Lower leg skin (tissue), 4 donors: Measurements from ENCODE around the gene PDXK. TPM values are rescaled to one million over a fixed set of nuclear protein-coding genes. Genes with fewer than 3 reads are reported as not detected.

Source experiments
- DNase-seq, 2 donors: peaks; one replicate each; pipeline ENCODE4 v3.0.0-alpha.2; 2019; ENCODE audit warnings: low spot score in 2 of 2
- H3K4me3 ChIP-seq: fragments of 200-600 bp; sonication (generic); 2 replicates; pipeline ENCODE4 v1.5.1; 2017; ENCODE audit warnings: mild to moderate bottlenecking, low read depth; ENCODE audit not compliant: poor library complexity, severe bottlenecking
- CTCF ChIP-seq, 3 donors: fragments of 450-650 bp; IDR thresholded peaks; one replicate each; pipeline ENCODE4 v1.5.1; 2016; ENCODE audit warnings: antibody characterized with exemption in 3 of 3, mild to moderate bottlenecking in 3 of 3, moderate library complexity in 2 of 3
- POLR2A ChIP-seq, 2 donors: fragments of 450-650 bp; IDR thresholded peaks; one replicate each; pipeline ENCODE4 v1.6.1; 2016 to 2017; ENCODE audit warnings: antibody characterized with exemption in 2 of 2, mild to moderate bottlenecking in 1 of 2, moderate library complexity in 1 of 2
- WGBS, 2 donors: methylation state at CpG; one replicate each; pipeline ENCODE4 v1.1.5; 2018; 5-methylcytosine and 5-hydroxymethylcytosine counted together
- intact Hi-C: fragments of 100-400 bp; cut with DNase I; formaldehyde crosslinking; loops from one replicate; pipeline ENCODE4 v1.15.0; 2023; ENCODE audit warnings: low total_unique reads
- total RNA-seq, 4 donors: library from RNA; depleted of rRNA; stranded (reverse); fragments of >200 nt; gene quantifications; one replicate each; pipeline ENCODE4 v1.1.0, GENCODE V29; 2016

Gene PDXK
- total RNA-seq, 4 donors from 2014 or later: 19.5 to 55.6 (median 42.1) TPM

- no peak for DNase-seq
- no peak for TF ChIP-seq POLR2A (IDR thresholded peaks at IDR 0.05)
- TF ChIP-seq CTCF (IDR thresholded peaks at IDR 0.05): no peak
- intact Hi-C loops: loop anchor here (10.0 kb wide), 1 partner anchor 790 kb away; the partner anchor contains the start of gene PKNOX1
- 74 to 76% methylated on average over 18 to 19 of the region's 19 CpGs for WGBS, 2 donors
- H3K4me3 ChIP-seq: no peak overlapping the region
Observed at GRCh38 chr21:43764576-43765495, 45.9 kb downstream of the PDXK start.

DNA sequence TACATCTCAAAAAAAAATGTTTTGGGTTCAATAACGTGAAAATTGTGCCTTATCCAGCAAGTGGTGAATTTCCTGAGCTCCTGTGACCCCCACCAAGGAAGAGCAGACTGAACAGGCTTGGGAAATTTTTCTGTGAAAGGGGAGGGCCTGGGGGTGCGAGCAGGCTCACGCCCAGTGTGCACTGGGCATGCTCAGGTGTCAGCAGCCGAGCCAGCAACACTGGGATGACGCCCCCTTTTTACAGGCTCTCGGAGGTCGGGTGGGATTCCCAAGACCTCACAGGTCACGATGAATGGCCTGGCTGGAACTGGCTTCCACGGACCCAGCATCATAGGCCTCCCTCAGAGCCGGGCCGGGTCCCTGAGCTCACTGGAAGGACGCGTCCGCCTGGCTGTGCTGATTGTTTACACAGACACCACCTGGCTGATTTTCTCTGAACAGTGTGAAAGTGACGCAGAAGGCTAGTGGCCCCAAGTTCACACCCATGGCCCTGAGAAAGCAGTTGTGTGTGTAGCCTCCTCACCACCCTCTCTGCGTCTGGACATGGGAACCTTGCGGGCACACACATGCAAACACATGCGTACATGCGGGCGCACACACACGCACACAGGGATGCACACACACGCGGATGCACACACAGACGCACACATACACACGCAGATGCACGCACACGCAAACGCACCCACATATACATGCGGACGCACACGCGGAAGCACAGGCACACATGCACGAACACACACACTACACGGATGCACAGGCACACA, 48.0 kb downstream of the PDXK start:
- H3K4me3 ChIP-seq: no peak overlapping the region
- intact Hi-C loops: loop anchor here (2.0 to 10.0 kb wide), 2 partner anchors 76 to 792 kb away; partner anchors contain the start of gene PKNOX1
- TF ChIP-seq POLR2A (IDR thresholded peaks at IDR 0.05): no peak
- no peak for DNase-seq
- WGBS, 2 donors: 87 to 88% methylated on average over 25 to 28 of the region's 34 CpGs

DNA sequence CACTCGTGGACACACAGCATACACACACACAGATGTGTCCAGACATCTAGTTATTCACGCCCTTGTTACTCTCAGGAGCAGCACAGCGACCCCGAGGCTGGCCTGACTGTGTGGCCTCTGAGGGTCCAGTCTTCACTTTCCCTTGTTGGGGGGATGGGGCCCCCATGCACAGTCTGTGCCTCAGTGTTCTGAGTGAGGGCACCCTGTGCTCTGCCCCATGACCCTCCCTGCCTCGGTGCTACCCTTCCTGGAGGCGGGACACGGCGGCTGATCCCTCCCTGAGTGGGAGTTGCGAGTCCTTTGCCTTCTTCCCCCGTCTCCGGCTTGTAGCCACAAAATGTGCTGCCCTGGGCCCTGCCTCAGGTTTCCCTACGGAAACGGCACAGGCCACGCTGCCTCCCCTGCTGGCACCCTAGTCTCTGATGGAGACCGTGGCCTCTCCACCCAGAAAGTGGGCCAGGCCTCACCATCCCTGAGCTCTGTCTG, 48.6 kb downstream of the PDXK start:
- WGBS, 2 donors: 91 to 93% methylated on average over 15 of the region's 15 CpGs
- no peak for DNase-seq
- TF ChIP-seq POLR2A (IDR thresholded peaks at IDR 0.05) (no peak), CTCF (IDR thresholded peaks at IDR 0.05) (no peak)
- no peak overlapping the region for H3K4me3 ChIP-seq
- intact Hi-C loops: loop anchor here (2.0 to 10.0 kb wide), 2 partner anchors 75 to 793 kb away; partner anchors contain the start of gene PKNOX1

- WGBS, 2 donors: 55 to 56% methylated on average over 34 of the region's 34 CpGs
- DNase-seq: peak; percentile 59 to 91
Observed at GRCh38 chr21:43767984-43768867, 49.3 kb downstream of the PDXK start.

DNA sequence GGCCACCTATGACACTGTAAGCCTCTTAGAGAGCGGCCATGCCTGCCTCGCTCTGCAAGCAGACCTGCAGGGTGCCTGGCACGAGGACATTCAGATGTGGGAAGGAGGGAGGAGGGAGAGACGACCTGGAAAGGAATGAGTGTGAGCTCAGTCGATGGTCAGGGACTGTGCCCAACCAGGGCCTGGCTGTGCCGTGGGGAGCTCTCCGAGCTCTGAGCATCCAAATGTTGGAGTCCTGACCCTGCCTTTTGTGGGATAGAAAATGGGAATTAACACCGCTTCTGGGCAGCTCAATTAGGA, 49.9 kb downstream of the PDXK start:
- WGBS, 2 donors: 72 to 81% methylated on average over 8 of the region's 8 CpGs
- TF ChIP-seq POLR2A (IDR thresholded peaks at IDR 0.05) (no peak), CTCF (IDR thresholded peaks at IDR 0.05) (no peak)
- intact Hi-C loops: loop anchor here (10.0 kb wide), 1 partner anchor 794 kb away; the partner anchor contains the start of gene PKNOX1

More at GRCh38 chr21:43767984-43768867, 49.3 kb downstream of the PDXK start:
- no peak for TF ChIP-seq CTCF (IDR thresholded peaks at IDR 0.05)
- intact Hi-C loops: loop anchor here (2.0 to 10.0 kb wide), 2 partner anchors 75 to 793 kb away; partner anchors contain the start of gene PKNOX1
- no peak overlapping the region for H3K4me3 ChIP-seq

More for the DNA sequence above, 49.9 kb downstream of the PDXK start:
- no peak for DNase-seq
- no peak overlapping the region for H3K4me3 ChIP-seq
